ENCODE data around the gene TTR.

Gene TTR

DNA sequence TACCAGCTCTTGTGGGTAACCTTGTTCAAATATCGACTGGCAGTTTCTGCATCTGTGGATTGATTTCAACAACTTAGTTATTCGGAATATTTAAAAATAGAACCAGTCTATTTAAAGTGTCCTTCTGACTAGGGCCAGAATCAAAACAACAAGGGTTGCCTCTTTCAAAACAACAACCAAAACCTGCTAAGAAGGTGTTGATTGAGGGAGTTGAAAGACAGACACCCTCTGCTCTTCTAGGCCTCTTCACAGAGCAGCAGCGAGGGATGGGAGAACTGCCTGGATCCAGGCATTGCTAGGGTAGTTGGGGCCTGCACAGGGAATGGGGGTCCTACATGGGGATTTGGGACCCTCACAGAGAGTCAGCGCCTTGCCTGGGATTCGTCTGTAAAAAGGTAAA lies 19.8 kb downstream of the TTR start:
- TF ChIP-seq, protein P1, sequence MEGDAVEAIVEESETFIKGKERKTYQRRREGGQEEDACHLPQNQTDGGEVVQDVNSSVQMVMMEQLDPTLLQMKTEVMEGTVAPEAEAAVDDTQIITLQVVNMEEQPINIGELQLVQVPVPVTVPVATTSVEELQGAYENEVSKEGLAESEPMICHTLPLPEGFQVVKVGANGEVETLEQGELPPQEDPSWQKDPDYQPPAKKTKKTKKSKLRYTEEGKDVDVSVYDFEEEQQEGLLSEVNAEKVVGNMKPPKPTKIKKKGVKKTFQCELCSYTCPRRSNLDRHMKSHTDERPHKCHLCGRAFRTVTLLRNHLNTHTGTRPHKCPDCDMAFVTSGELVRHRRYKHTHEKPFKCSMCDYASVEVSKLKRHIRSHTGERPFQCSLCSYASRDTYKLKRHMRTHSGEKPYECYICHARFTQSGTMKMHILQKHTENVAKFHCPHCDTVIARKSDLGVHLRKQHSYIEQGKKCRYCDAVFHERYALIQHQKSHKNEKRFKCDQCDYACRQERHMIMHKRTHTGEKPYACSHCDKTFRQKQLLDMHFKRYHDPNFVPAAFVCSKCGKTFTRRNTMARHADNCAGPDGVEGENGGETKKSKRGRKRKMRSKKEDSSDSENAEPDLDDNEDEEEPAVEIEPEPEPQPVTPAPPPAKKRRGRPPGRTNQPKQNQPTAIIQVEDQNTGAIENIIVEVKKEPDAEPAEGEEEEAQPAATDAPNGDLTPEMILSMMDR (IDR thresholded peaks at IDR 0.05; ENCODE audit: insufficient read depth, low read length) = no peak
- TF ChIP-seq SPI1 (IDR thresholded peaks at IDR 0.05; ENCODE audit: borderline replicate concordance, low read depth) (no peak), GABPA (IDR thresholded peaks at IDR 0.05; ENCODE audit: low read depth) (no peak), POLR2AphosphoS5 (IDR thresholded peaks at IDR 0.05; ENCODE audit: low read depth) (no peak)
- TF ChIP-seq, protein P2, sequence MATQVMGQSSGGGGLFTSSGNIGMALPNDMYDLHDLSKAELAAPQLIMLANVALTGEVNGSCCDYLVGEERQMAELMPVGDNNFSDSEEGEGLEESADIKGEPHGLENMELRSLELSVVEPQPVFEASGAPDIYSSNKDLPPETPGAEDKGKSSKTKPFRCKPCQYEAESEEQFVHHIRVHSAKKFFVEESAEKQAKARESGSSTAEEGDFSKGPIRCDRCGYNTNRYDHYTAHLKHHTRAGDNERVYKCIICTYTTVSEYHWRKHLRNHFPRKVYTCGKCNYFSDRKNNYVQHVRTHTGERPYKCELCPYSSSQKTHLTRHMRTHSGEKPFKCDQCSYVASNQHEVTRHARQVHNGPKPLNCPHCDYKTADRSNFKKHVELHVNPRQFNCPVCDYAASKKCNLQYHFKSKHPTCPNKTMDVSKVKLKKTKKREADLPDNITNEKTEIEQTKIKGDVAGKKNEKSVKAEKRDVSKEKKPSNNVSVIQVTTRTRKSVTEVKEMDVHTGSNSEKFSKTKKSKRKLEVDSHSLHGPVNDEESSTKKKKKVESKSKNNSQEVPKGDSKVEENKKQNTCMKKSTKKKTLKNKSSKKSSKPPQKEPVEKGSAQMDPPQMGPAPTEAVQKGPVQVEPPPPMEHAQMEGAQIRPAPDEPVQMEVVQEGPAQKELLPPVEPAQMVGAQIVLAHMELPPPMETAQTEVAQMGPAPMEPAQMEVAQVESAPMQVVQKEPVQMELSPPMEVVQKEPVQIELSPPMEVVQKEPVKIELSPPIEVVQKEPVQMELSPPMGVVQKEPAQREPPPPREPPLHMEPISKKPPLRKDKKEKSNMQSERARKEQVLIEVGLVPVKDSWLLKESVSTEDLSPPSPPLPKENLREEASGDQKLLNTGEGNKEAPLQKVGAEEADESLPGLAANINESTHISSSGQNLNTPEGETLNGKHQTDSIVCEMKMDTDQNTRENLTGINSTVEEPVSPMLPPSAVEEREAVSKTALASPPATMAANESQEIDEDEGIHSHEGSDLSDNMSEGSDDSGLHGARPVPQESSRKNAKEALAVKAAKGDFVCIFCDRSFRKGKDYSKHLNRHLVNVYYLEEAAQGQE (IDR thresholded peaks at IDR 0.05; ENCODE audit: insufficient replicate concordance, low read depth) = no peak
- no peaks in the 10 kb centered on the region for H3K27me3 ChIP-seq (ENCODE audit: insufficient read depth, poor library complexity, severe bottlenecking)
- H3K4me3 ChIP-seq (replicated peaks; ENCODE audit: insufficient read depth, low read length) = no peak overlapping the region
- no peak for DNase-seq (ENCODE audit: low read depth in 1 of 2, low spot score in 1 of 2)
- no peak overlapping the region for H3K27ac ChIP-seq (replicated peaks)

DNA sequence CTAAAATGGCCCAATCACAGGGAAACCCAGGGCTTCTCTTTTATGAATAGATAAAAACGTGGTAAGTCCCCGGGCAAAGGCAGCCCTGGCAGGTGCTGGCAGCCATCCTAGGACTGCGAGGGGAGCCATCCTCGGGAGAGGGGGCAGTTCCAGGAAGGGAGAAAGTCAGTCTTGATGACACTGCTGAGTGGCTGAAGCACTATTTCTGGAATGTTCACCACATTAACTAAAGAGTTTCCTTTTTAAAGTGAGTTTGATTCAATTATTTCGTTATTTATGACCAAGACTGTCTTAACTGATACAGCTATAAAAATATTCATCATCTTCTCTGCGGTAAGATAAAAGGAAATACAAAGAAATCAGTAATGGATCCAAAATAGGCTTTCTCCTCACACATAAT lies 20.4 kb downstream of the TTR start:
- DNase-seq (ENCODE audit: low read depth in 1 of 2, low spot score in 1 of 2) = no peak
- TF ChIP-seq GABPA (IDR thresholded peaks at IDR 0.05; ENCODE audit: low read depth) = no peak
- TF ChIP-seq POLR2AphosphoS5 (IDR thresholded peaks at IDR 0.05; ENCODE audit: low read depth) = no peak
- no peak for TF ChIP-seq SPI1 (IDR thresholded peaks at IDR 0.05; ENCODE audit: borderline replicate concordance, low read depth)
- TF ChIP-seq, protein P2 (IDR thresholded peaks at IDR 0.05; ENCODE audit: insufficient replicate concordance, low read depth) = no peak
- TF ChIP-seq, protein P1 (IDR thresholded peaks at IDR 0.05; ENCODE audit: insufficient read depth, low read length) = no peak
- no peaks in the 10 kb centered on the region for H3K27me3 ChIP-seq (ENCODE audit: insufficient read depth, poor library complexity, severe bottlenecking)
- no peak overlapping the region for H3K27ac ChIP-seq (replicated peaks)
- H3K4me3 ChIP-seq (replicated peaks; ENCODE audit: insufficient read depth, low read length) = no peak overlapping the region

DNA sequence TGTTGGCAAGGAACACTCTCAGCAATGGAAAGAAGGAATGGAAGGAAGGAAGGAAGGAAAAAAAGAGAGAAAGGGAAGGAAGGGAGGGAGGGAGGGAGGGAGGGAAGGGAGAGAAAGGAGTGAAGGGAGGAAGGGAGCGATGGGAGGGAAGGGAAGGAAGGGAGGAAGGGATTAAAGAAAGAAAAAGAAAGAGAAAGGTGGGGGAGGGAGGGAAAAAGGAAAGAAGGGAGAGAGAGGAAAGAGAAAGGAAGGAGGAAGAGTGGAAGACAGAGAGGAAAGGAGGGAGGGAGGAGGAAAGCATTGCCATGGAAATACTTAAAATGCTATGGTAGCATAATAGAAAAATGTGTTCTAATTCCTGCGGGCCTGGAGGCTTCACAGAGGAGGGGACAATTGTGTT lies 22.4 kb downstream of the TTR start:
- Histone ChIP-seq H3K4me3 (replicated peaks; ENCODE audit: insufficient read depth, low read length) (no peak overlapping the region), H3K27me3 (ENCODE audit: insufficient read depth, poor library complexity, severe bottlenecking) (no peaks in the 10 kb centered on the region)

More for the DNA sequence above, 22.4 kb downstream of the TTR start:
- TF ChIP-seq, protein P2 (IDR thresholded peaks at IDR 0.05; ENCODE audit: insufficient replicate concordance, low read depth) = no peak
- no peak for TF ChIP-seq POLR2AphosphoS5 (IDR thresholded peaks at IDR 0.05; ENCODE audit: low read depth)
- TF ChIP-seq, protein P1 (IDR thresholded peaks at IDR 0.05; ENCODE audit: insufficient read depth, low read length) = no peak
- TF ChIP-seq SPI1 (IDR thresholded peaks at IDR 0.05; ENCODE audit: borderline replicate concordance, low read depth) = no peak
- no peak for TF ChIP-seq GABPA (IDR thresholded peaks at IDR 0.05; ENCODE audit: low read depth)
- no peak overlapping the region for H3K27ac ChIP-seq (replicated peaks)
- no peak for DNase-seq (ENCODE audit: low read depth in 1 of 2, low spot score in 1 of 2)

Data from HL-60 (cell line).